Cortex of kidney (tissue), 1 donor: ENCODE data around the gene HNF1A.
"Not testable (repeated sequence)": the region's sequence is repeated elsewhere in the genome, so short reads cannot be mapped to it uniquely, and the experiment has no call there.

ENCODE experiments used
- DNase-seq: peaks from one replicate; lab custom pipeline; 2025; lab: John Stamatoyannopoulos, UW

The HNF1A gene

DNA sequence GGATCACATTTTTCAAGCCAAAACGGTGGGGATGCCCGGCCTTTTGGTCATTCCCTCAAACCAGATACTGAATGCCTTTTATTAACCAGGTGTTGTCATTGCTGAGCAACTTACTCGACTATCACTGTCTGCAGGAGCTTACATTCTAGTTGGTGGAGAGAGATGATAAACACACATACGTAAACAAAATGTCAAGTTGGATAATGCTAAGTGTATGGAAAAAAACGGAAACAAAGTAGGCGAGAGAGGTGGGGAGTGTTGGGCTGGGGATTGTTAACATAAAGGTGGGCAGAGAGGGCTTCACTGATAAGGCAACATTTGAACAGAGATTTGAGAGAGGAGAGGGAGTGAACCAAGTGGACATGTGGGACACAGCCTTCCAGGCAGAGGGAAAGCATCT lies 33.5 kb downstream of the HNF1A start:
- no peak for DNase-seq

DNA sequence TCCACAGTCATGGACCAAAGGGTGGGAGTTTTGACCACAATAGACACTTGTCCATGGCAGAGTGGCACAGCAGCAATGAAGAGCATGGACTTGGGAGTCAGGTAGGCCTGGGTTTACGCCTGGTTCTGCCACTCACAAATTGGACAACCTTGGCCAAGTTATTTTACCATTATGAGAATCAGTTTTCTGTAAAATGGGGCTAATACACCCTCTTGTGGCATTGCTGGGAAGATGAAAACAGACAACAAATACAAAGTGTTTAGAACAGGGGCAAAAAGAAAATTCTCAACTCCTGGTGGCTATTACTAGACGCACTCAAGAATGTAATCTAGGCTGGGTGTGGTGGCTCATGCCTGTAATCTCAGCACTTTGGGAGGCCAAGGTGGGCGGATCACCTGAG lies 35.4 kb downstream of the HNF1A start:
- DNase-seq: no peak

GRCh38 chr12:121015825-121016766 lies 37.8 kb downstream of the HNF1A start, which contains the start of gene C12orf43:
Gene C12orf43, minus strand, starts transcription at chr12:121016487. Its CDS starts 13 bp downstream, at chr12:121016474.
- no peak for DNase-seq

GRCh38 chr12:121017966-121018491 lies 39.7 kb downstream of the HNF1A start:
- no peak for DNase-seq

DNA sequence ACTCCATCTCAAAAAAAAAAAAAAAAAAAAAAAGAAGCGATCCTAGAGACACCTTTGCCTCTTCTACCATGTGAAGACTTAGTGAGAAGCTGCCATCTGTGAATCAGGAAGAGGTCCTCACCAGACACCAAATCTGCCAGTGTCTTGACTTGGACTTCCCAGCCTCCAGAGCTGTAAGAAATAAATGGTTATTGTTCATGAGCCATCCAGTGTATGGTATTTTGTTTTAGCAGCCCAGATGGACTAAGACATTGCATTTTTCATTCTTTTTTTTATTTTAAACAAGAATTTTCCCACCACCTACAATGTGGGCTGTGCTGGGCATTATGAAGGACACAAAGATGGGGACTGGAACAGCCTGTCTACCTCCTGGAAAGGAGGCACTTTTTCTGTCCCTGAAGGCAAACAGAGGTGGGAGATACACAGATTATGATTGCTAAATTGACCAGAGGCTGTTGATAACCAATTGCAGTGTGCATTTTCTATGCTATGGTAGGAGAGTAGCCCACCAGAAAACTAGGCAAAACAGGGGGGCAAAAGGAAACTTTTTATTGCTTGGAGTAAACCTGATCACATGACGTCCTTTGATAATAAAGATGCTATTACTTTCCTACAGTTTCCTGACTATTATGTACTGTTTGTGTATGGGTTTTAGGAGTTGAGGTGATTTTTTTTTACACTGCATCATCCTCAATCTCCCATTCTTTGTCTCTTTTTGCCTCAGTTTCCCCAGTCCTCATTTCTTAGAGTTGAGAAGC lies 40.7 kb downstream of the HNF1A start:
- DNase-seq: no peak

- no peak for DNase-seq
Measured at GRCh38 chr12:121021754-121022153, 43.4 kb downstream of the HNF1A start.

DNA sequence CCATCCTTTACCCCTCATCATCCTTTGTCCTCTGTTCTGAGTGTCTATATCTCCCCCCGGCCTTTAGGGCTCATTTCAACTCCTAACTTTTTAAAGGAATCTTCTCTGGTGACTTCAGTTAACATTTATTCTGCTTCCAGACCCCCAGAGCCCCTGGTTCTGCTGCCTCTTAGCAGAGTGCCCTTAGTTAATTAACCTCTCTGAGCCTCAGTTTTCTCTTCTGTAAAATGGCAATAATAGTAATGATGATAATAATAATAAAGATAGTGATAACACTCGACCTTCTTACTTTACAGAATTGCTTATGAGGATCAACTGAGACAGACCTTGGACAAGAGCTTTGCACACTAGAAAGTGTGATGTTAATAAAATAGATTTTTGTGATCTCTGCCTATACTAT lies 44.4 kb downstream of the HNF1A start:
- no peak for DNase-seq

- DNase-seq: no peak
Measured at GRCh38 chr12:121023799-121024198, 45.5 kb downstream of the HNF1A start.

- no peak for DNase-seq
Measured at GRCh38 chr12:121025442-121026226, 47.3 kb downstream of the HNF1A start.

DNA sequence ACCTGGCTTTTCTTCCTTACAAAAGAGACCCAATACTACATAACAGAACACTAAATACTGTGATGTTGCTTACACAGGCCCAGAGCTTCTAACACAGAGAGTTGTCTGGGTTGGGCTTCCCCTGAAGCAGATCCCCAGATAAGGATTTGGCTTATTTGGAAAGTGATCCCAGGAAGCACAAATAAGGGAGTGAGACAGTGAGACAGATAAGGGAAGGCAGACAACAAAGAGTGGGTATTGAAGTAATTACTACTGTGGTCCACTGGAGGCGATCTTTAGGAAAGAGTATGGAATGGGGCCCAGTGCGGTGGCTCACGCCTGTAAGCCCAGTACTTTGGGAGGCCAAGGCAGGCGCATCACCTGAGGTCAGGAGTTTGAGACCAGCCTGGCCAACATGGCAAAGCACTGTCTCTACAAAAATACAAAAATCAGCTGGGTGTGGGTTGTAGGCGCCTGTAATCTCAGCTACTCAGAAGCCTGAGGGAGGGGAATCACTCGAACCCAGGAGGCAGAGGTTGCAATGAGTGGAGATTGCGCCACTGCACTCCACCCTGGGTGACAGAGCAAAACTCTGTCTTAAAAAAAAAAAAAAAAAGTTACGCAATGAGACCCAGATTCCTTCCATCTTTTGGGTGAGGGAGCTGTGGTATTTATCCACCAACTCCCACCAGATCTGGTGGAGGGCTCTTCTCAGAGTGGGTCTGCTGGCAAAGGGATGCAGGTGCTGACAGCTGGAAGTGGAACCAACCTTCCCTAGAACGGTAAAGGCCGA lies 48.1 kb downstream of the HNF1A start:
- DNase-seq: no peak

DNA sequence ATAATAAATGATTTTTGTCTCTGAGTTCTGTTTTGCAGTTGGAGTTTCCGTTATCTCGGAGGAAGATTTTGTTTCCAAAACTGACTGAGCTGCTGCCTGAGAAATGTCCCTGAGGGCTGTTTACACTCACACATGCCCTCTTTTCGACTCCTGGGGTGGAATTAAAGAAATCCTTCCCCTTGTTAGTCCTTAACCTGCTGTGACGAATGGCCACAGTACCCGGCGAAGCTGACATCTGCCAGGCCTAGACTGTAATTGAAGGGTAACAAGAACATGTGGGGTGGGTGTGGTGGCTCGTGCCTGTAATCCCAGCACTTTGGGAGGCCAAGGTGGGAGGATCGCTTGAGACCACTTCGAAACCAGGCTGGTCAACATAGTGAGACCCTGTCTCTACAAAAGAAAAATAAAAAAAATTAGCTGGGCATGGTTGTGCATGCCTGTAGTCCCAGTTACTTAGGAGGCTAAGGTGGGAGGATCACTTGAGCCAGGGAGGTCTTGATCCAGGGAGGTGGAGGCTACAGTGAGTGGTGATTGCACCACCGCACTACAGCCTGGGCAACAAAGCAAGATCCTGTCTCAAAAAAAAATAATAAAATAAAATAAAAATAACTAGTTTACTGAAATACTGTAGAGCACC lies 52.4 kb downstream of the HNF1A start:
- no peak for DNase-seq

DNA sequence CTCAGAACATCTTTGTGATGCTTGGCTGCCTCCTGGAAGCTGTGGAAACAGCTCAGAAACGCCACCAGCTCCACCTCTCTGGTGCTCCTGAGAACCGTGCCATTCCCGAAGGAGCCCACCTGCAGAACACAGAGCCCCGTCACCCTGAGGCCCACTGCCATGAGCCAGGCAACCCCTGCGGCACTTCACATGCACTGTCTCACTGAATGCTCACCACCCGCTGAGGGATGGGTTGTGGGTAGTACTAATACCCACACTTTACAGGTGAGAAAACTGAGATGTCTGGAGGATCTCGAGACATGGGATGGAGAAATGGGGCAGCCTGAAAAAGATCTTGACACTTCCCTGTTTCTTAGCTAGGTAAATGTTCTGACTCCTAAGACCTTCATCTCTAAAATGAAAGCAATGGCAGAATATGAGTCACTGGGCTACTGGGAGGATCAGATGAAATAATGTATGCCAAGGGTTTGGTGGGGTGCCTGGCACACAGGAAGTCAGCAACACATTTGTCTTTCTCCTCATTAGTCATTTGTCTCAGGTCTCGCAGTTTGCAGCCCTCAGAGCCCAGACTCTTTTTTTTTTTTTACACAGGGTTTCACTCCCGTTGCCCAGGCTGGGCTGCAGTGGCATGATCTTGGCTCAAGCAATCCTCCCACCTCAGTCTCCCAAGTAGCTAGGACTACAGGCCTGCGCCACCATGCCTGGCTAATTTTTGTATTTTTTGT lies 55.4 kb downstream of the HNF1A start:
- DNase-seq: no peak

- no peak for DNase-seq
Measured at GRCh38 chr12:121034616-121035305, 56.4 kb downstream of the HNF1A start.

DNA sequence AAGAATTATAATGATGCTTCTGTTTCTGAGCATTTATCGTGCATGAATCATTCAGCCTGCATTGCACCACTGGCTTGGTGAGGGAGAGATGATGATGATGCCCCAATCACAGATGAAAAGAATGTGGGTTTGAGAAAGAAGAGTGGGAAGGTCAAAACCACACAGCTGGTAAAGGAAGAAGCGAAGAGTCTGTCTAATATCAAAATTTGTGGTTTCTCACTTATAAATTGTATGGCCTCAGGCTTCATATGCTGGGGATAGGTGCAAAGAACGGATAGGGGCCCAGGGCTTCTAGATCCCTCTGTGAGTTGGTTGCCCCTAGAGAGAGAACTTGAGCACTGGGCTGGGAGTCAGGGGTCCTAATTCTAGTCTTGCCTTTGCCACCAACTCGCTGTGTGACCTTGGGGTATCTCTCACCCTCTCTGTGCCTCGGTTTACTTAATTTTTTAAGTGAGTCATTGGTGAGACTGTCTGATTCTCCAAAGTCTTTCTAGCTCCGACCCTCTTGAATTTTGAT lies 58.5 kb downstream of the HNF1A start:
- no peak for DNase-seq

GRCh38 chr12:121038861-121039668 lies 60.7 kb downstream of the HNF1A start, which contains the start of gene OASL:
Gene OASL, minus strand, starts transcription at chr12:121039246. Its CDS starts 275 bp downstream, at chr12:121038971.
- DNase-seq: no peak

GRCh38 chr12:121043067-121043466 lies 64.7 kb downstream of the HNF1A start:
- no peak for DNase-seq

GRCh38 chr12:121047400-121047799 lies 69.1 kb downstream of the HNF1A start:
- DNase-seq: not testable (repeated sequence)

DNA sequence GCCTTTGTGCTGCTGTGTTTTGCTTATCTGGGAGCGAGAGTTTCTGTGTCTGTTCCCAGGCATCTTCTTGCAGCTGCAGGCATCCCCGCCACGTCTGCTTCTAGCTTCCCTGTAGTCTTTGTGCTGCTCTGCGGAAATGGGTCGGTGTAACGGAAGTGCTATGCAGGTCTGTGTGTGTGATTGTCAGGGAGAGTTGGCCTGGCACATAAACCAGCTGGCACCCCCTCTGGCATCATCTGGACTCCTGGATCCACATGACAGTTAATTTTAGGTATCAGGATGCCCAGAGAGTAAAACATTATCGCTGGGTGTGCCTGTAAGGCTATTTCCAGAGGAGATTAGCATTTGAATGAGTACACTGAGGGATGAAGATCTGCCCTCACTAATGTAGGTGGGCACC lies 70.1 kb downstream of the HNF1A start:
- DNase-seq: no peak
